GM21529 (cell line): ENCODE data around the gene NUP133.
"Not testable (repeated sequence)": the region's sequence is repeated elsewhere in the genome, so short reads cannot be mapped to it uniquely, and the experiment has no call there.

Experiments
- ATAC-seq: cut with Tn5 transposase; IDR thresholded peaks from one replicate; pipeline ENCODE4 v1.9.1; 2021; ENCODE audit not compliant: unreplicated experiment

NUP133 gene

GRCh38 chr1:229507951-229508822, at the start of gene NUP133:
NUP133 (minus strand) TSS chr1:229508341; CDS start chr1:229508249, 92 bp downstream.
- peak; percentile 90 for ATAC-seq

GRCh38 chr1:229557200-229557850, 49.2 kb upstream of the NUP133 start:
- ATAC-seq = peak; percentile 21

GRCh38 chr1:229554886-229555621, 46.9 kb upstream of the NUP133 start:
- no peak for ATAC-seq

GRCh38 chr1:229553621-229554130, 45.5 kb upstream of the NUP133 start:
- ATAC-seq = no peak

GRCh38 chr1:229552732-229553131, 44.6 kb upstream of the NUP133 start:
- ATAC-seq = no peak

GRCh38 chr1:229550812-229551567, 42.8 kb upstream of the NUP133 start:
- ATAC-seq = no peak

DNA sequence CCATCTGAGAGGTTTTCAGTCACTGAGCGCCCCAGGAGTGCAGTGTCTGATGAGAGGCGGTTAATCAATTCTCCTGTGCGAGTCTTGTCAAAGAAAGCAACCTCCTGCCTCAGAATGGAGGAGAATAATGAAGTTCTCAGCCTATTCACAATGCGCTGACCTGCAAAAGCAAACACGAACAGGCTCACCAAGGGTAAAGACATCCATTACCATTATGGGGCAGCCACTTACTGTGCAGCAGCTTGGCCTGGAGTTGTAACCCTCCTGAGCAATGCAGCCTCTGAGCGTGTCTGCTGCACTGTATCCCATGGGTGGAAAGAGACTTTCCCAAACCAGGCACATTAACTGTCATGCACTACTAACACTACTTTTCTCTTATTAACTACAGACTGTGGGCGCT, 39.4 kb upstream of the NUP133 start:
- ATAC-seq = no peak

DNA sequence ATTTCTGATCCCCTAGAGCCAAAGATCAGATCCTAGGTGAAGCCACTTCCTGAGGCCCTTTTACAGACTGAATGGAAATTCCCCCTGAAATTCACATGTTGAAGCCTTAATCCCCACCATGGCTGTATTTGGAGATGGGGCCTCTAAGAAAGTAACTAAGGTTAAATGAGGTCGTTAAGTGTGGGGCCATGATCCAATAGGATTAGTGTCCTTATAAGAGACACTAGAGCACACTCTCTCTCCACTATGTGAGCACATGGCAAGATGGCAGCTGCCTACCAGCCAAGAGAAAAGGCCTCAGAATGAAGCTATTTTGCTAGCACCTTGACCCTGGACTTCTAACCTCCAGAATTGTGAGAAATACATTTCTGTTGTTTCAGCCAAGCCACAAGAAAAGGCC, 36.4 kb upstream of the NUP133 start:
- no peak for ATAC-seq

DNA sequence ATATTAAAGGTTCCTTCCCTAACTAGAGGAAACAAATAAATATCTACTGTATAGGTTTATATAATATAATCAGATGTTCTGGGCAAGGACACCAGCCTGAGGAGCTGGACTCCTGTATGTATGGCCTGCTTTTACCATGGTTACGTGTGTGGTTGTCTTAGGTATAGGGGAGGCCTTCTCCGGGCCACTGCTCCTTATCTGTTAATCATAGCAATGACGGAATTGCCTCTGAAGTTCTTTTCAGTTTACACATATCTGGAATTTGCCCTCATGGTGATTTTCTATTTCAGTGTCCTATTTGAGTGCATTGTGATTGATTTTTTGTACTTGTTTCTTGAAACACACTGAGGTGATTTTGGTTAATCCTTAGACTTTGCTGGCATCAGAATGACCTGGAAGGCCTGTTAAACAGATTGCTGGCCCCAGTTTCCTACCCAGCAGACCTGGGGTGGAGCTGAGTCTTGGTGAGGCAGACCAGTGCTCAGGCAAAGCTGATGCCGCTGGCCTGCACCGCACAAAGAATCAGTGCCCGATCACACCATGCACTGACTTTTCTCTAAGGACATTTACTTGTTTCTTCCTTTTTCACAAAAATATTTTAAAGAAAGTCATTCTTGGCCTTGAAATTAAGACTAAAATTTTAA, 31.8 kb upstream of the NUP133 start:
- ATAC-seq = no peak

DNA sequence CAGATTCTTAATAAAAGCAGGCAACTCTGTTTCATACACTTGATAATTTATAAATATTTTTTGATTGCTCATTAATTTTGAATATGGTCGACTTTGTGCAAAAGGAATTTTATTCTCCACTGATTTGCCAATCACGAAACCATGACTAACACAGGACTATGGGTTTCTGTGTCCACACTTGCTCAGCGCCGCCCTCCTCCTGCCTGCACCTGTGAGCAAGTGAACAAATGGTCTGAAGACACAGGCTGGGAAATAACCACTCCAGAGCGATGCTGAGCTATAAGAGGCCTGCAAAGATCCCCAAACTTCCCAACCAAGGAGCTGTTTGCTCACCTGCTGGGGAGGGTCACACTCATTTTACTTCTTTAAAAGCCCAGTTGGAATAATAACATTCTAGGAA, 30.8 kb upstream of the NUP133 start:
- ATAC-seq = no peak

- ATAC-seq = no peak
Measured at GRCh38 chr1:229537894-229538293, 29.8 kb upstream of the NUP133 start.

GRCh38 chr1:229536982-229537381, 28.8 kb upstream of the NUP133 start:
- no peak for ATAC-seq

- no peak for ATAC-seq
Measured at GRCh38 chr1:229535230-229535629, 27.1 kb upstream of the NUP133 start.

GRCh38 chr1:229531326-229531725, 23.2 kb upstream of the NUP133 start:
- ATAC-seq = no peak

DNA sequence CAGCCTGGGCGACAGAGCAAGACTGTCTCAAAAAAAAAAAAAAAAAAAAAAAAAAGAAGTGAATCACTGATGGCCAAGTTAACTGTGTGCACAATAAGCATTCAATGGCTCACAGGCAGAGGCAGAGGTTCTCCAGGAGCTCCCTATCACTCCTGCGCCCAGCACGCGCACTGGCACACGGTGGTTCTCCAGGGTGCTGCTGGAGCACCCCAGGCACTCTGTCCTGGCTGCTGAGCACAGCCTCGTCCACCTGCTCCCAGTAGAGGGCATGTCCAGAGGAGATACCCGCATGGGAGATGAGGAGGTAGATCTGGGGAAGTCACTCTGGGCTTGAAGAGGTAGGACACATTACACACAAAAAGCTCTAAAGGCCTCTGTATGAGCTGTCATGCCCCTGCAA, 21.5 kb upstream of the NUP133 start:
- ATAC-seq = no peak

DNA sequence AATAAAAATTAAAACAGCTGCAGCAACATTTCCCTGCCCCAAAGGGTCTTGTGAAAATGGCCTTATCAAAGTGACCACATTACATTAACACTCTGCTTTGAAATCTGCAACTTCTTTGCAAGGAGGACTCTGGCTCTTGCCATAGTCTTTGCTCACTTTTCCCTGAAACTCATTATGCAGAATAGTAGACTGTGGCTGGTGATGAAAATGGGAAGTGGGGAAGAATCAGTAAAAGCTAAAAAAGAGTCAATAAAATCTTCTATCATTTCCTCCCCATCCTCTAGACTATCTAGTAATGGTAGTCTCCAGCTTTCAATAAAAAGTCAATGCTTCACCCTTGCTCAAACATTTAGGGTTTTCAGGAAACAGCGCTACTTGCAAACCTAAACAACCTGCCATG, 18.6 kb upstream of the NUP133 start:
- ATAC-seq = no peak

DNA sequence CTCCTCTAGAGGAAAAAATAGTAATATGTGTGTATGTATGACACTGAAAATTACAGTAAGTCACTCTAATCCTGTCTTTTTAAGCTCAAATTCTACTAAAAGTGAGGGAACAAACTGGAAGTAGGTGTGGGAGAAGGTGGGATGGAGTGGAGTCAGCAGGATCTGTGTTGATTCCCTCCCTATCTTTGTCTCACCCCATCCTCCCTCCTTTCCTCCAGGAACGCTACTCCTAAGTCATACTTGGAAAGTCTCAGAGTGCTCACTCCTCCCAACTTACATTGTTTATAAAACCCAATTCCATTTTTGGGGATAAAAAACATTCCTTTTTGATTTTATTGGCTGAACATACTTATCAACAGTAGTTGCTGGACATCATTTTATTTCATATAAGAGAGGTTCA, 14.9 kb upstream of the NUP133 start:
- no peak for ATAC-seq

- peak; percentile 80 for ATAC-seq
Measured at GRCh38 chr1:229514578-229515275, 6.6 kb upstream of the NUP133 start.

GRCh38 chr1:229511625-229512024, 3.5 kb upstream of the NUP133 start:
- not testable (repeated sequence) for ATAC-seq

DNA sequence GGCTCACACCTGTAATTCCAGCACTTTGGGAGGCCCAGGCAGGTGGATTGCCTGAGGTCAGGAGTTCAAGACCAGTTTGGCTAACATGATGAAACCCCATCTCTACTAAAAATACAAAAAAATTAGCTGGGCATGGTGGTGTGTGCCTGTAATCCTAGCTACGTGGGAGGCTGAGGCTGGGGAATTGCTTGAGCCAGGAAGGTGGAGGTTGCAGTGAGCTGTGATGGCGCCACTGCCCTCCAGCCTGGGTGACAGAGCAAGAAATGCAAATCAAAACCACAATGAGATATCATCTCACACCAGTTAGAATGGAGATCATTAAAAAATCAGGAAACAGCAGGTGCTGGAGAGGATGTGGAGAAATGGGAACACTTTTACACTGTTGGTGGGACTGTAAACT, 3.1 kb upstream of the NUP133 start:
- ATAC-seq = not testable (repeated sequence)
